B cell (primary cell): ENCODE data around the gene SGIP1. TPM values are rescaled to one million over a fixed set of nuclear protein-coding genes. Genes with fewer than 3 reads are reported as not detected.

ENCODE experiments used
- ATAC-seq: fragments of 200-7000 bp; cut with Tn5 transposase; one replicate; pipeline ENCODE4 v1.10.0; 2021; ENCODE audit warnings: low read depth, mild to moderate bottlenecking, moderate number of reproducible peaks, moderate library complexity
- CTCF ChIA-PET: fragments of 350-600 bp; sonication (Branson Sonifier 250); formaldehyde crosslinking; loops from one replicate; lab custom pipeline; 2021; ENCODE audit warnings: antibody characterized with exemption, inconsistent platforms; lab: Charles Lee
- POLR2A ChIA-PET: fragments of 350-600 bp; sonication (Branson Sonifier 250); formaldehyde crosslinking; loops from one replicate; lab custom pipeline; 2021; ENCODE audit warnings: antibody characterized with exemption; lab: Charles Lee
- DNase-seq: peaks from one replicate; pipeline ENCODE4 v3.0.0; 2013
- H2AFZ ChIP-seq: 2 replicates; pipeline ENCODE4 v1.6.1; 2012; ENCODE audit warnings: mild to moderate bottlenecking, low read depth, low read length; ENCODE audit not compliant: insufficient read depth, poor library complexity, severe bottlenecking
- H3K27ac ChIP-seq, 2 donors: 1 replicate in 1 of 2; 2 replicates in 1 of 2; pipeline ENCODE4 v1.5.1; 2012 to 2013; ENCODE audit warnings: low read length in 2 of 2, mild to moderate bottlenecking in 2 of 2, moderate library complexity in 1 of 2
- H3K27me3 ChIP-seq, 4 experiments: fragments of 200-600 bp in 1 of 4; sonication (generic) in 1 of 4; replicated peaks in 1 of 4; 1 replicate in 2 of 4; 2 replicates in 2 of 4; pipeline versions ENCODE4 v1.6.1 to v1.7.0; 2013 to 2016; ENCODE audit warnings: low read length in 3 of 4, mild to moderate bottlenecking in 2 of 4, mixed read lengths in 1 of 4, moderate library complexity in 1 of 4; ENCODE audit not compliant: insufficient read depth in 4 of 4, control insufficient read depth in 3 of 4; ENCODE audit errors: control extremely low read depth in 1 of 4
- H3K36me3 ChIP-seq, 2 experiments: replicated peaks in 1 of 2; 1 replicate in 1 of 2; 2 replicates in 1 of 2; pipeline versions ENCODE4 v1.6.1 to v1.7.1; 2013; ENCODE audit warnings: low read length in 1 of 2; ENCODE audit not compliant: insufficient read depth in 2 of 2, control insufficient read depth in 1 of 2; ENCODE audit errors: control extremely low read depth in 1 of 2, extremely low read depth in 1 of 2
- H3K4me1 ChIP-seq, 2 donors: fragments of 200-600 bp in 1 of 2; sonication (generic) in 1 of 2; 1 replicate in 1 of 2; 2 replicates in 1 of 2; pipeline versions ENCODE4 v1.5.1 to v1.6.1; 2013 to 2017; ENCODE audit warnings: low read length in 2 of 2; ENCODE audit not compliant: control insufficient read depth in 2 of 2, insufficient read depth in 2 of 2
- H3K4me2 ChIP-seq: replicated peaks from 2 replicates; pipeline ENCODE3; 2012; ENCODE audit warnings: mild to moderate bottlenecking, low read depth, low read length; ENCODE audit not compliant: poor library complexity, severe bottlenecking
- H3K4me3 ChIP-seq, 5 experiments: fragments of 200-600 bp in 1 of 5; sonication (generic) in 1 of 5; 1 replicate in 3 of 5; 2 replicates in 2 of 5; pipeline versions ENCODE4 v1.5.1 to v1.7.0; 2011 to 2016; ENCODE audit warnings: low read length in 4 of 5, mild to moderate bottlenecking in 4 of 5, low read depth in 2 of 5, control low read depth in 1 of 5, moderate library complexity in 1 of 5; ENCODE audit not compliant: insufficient read depth in 1 of 5; ENCODE audit errors: control extremely low read depth in 1 of 5, extremely low read depth in 1 of 5
- H3K79me2 ChIP-seq: fragments of 200-600 bp; sonication (generic); one replicate; pipeline ENCODE4 v1.6.0; 2016; ENCODE audit warnings: low read length; ENCODE audit not compliant: control insufficient read depth, insufficient read depth
- H3K9ac ChIP-seq: fragments of 200-600 bp; sonication (generic); 2 replicates; pipeline ENCODE4 v1.6.1; 2017; ENCODE audit warnings: mild to moderate bottlenecking, low read length, moderate library complexity
- H3K9me3 ChIP-seq, 3 donors: one replicate each; pipeline versions ENCODE4 v1.6.1 to v1.7.1; 2013; ENCODE audit warnings: low read length in 2 of 3; ENCODE audit not compliant: control insufficient read depth in 2 of 3, insufficient read depth in 1 of 3; ENCODE audit errors: control extremely low read depth in 1 of 3
- H4K20me1 ChIP-seq: 2 replicates; pipeline ENCODE4 v1.6.0; 2012; ENCODE audit warnings: mild to moderate bottlenecking, low read length; ENCODE audit not compliant: insufficient read depth, control insufficient read depth, poor library complexity, severe bottlenecking
- H3K27ac Mint-ChIP-seq: one replicate; pipeline ENCODE4 v1.8.0; 2021; ENCODE audit warnings: mixed read lengths
- H3K27me3 Mint-ChIP-seq: one replicate; pipeline ENCODE4 v1.8.0; 2021; ENCODE audit warnings: mixed read lengths
- H3K4me1 Mint-ChIP-seq: one replicate; pipeline ENCODE4 v1.8.0; 2021; ENCODE audit warnings: mixed read lengths
- H3K4me3 Mint-ChIP-seq: one replicate; pipeline ENCODE4 v1.8.0; 2021; ENCODE audit warnings: mixed read lengths
- H3K9me3 Mint-ChIP-seq: one replicate; pipeline ENCODE4 v1.8.0; 2022; ENCODE audit warnings: mixed read lengths; ENCODE audit not compliant: insufficient read depth
- CTCF ChIP-seq: fragments of 200-600 bp; IDR thresholded peaks from one replicate; pipeline ENCODE4 v1.8.0; 2022; ENCODE audit warnings: antibody characterized with exemption, mild to moderate bottlenecking
- EZH2 ChIP-seq: IDR thresholded peaks from 2 replicates; pipeline ENCODE4 v1.6.1; 2012; ENCODE audit warnings: borderline replicate concordance, low read depth, mild to moderate bottlenecking, moderate library complexity, low read length; ENCODE audit not compliant: insufficient read depth, poor library complexity, severe bottlenecking
- WGBS: methylation state at CpG from one replicate; pipeline ENCODE4 v1.1.5; 2013; ENCODE audit warnings: missing lambda C conversion rate; ENCODE audit not compliant: insufficient coverage; 5-methylcytosine and 5-hydroxymethylcytosine counted together
- intact Hi-C: fragments of 100-400 bp; cut with micrococcal nuclease; formaldehyde crosslinking; loops from one replicate; pipeline ENCODE4 v1.10.0; 2022
- polyA plus RNA-seq: library from polyadenylated mRNA; depleted of rRNA; stranded (reverse); fragments of >200 nt; gene quantifications from 2 replicates; pipeline ENCODE4 v1.2.3, GENCODE V29; 2012
- total RNA-seq, 2 donors: library from RNA; stranded (reverse); fragments of 120-200 nt in 1 of 2; gene quantifications; 1 replicate in 1 of 2; 2 replicates in 1 of 2; pipeline versions ENCODE4 v1.2.3 to v1.2.4, GENCODE V29; 2013 to 2022

The SGIP1 gene
- total and polyA plus RNA-seq, 2 donors (not counting 1 experiment from before 2014, with no cell fraction given), result not detected

DNA sequence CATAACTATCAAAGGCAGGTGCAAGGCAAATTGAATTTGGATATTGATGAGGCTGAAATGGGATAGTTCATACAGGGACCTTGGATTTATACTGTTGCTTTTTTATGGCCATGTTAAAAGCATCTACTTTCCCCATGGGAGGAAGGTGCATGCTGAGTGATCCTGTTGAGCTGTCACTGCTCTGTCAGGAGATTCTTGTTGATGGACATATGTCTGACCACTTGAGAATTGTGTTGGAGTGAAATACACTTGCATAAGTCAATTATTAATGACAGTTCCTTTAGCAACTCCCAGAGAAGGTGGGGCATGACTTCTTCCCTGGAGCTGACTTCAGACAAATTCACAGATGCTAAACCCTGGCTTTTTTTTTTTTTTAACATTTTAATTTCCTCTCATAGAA is 159.9 kb downstream of the SGIP1 start:
- Histone ChIP-seq H3K4me1 (no peaks in the 10 kb centered on the region), H2AFZ (no peak overlapping the region), H3K27me3 (no peaks in the 10 kb centered on the region), H3K4me2 (no peak overlapping the region), H3K4me3 (no peak overlapping the region), H3K9ac (no peak overlapping the region), H3K36me3 (no peaks in the 10 kb centered on the region), H3K79me2 (no peaks in the 10 kb centered on the region), H4K20me1 (no peaks in the 10 kb centered on the region), H3K27ac (no peak overlapping the region), H3K9me3 (no peaks in the 10 kb centered on the region)
- H3K4me1 Mint-ChIP-seq, result no peaks in the 10 kb centered on the region
- intact Hi-C loops, result no loop called here
- ChIA-PET CTCF (interaction anchor here (0.6 kb wide), 1 partner anchor 518 kb away, joined by 3 read pairs; no protein-coding TSS in a partner anchor), POLR2A (no interaction called here)
- TF ChIP-seq CTCF, result no peak
- no peak for TF ChIP-seq EZH2
- H3K9me3 Mint-ChIP-seq, result no peaks in the 10 kb centered on the region
- no peak overlapping the region for H3K4me3 Mint-ChIP-seq
- peaks cover 7% of the 10 kb centered on the region for H3K27me3 Mint-ChIP-seq
- no peak overlapping the region for H3K27ac Mint-ChIP-seq
- DNase-seq (no peak), ATAC-seq (no peak)

- Histone ChIP-seq H3K9me3 (no peaks in the 10 kb centered on the region), H3K36me3 (no peaks in the 10 kb centered on the region), H4K20me1 (no peaks in the 10 kb centered on the region), H3K79me2 (no peaks in the 10 kb centered on the region), H3K4me1 (no peaks in the 10 kb centered on the region), H3K9ac (no peak overlapping the region), H3K27ac (no peak overlapping the region), H3K4me3 (no peak overlapping the region), H2AFZ (peak overlapping the region; percentile 6), H3K27me3 (no peaks in the 10 kb centered on the region), H3K4me2 (no peak overlapping the region)
- DNase-seq (no peak), ATAC-seq (no peak)
- Mint-ChIP-seq H3K27ac (no peak overlapping the region), H3K4me3 (no peak overlapping the region), H3K27me3 (peaks cover 9% of the 10 kb centered on the region), H3K4me1 (no peaks in the 10 kb centered on the region), H3K9me3 (no peaks in the 10 kb centered on the region)
- ChIA-PET CTCF (no interaction called here), POLR2A (no interaction called here)
- TF ChIP-seq CTCF (no peak), EZH2 (no peak)
- no CpG with 5 or more reads among the region's 5 CpGs for WGBS
- intact Hi-C loops, result no loop called here
Measured at GRCh38 chr1:66695116-66695515, 161.2 kb downstream of the SGIP1 start.
